ENCODE data around the gene UBE2H.
A peak's percentile ranks its signal among the peaks of the same experiment; 100 is the strongest.
"Not testable (repeated sequence)": the region's sequence is repeated elsewhere in the genome, so short reads cannot be mapped to it uniquely, and the experiment has no call there.

The UBE2H gene

GRCh38 chr7:129828989-129829736 is 123.6 kb downstream of the UBE2H start:
- peak overlapping the region; percentile 79 for H3K9ac ChIP-seq (ENCODE audit: low read length)
- no peaks in the 10 kb centered on the region for H3K9me3 ChIP-seq (ENCODE audit: control insufficient read depth, low read length)
- H3K18ac ChIP-seq (ENCODE audit: low read depth in 1 of 2, low read length in 2 of 2) = no peak overlapping the region
- H3K23ac ChIP-seq (ENCODE audit: low read length in 2 of 2) = no peak overlapping the region
- H2BK12ac ChIP-seq (ENCODE audit: low read length in 2 of 2) = no peak overlapping the region
- no peak overlapping the region for H2BK15ac ChIP-seq (ENCODE audit: low read depth, poor library complexity, severe bottlenecking)
- H3K4me1 ChIP-seq (ENCODE audit: control insufficient read depth, insufficient read depth, low read depth, low read length) = peaks cover 44% of the 10 kb centered on the region
- no peak overlapping the region for H4K91ac ChIP-seq (ENCODE audit: low read length)
- 89% methylated on average over 12 of the region's 12 CpGs for WGBS
- no peak overlapping the region for H2BK5ac ChIP-seq (ENCODE audit: low read depth, low read length, poor library complexity, severe bottlenecking)
- peak overlapping the region in 1 of 2 experiments; percentile 52 for H3K4me3 ChIP-seq (ENCODE audit: insufficient read depth in 1 of 2, low read depth in 1 of 2, low read length in 2 of 2)
- no peak overlapping the region for H2BK120ac ChIP-seq (ENCODE audit: low read depth, low read length)
- no peak overlapping the region for H3K14ac ChIP-seq (ENCODE audit: low read length in 2 of 2)
- no peak overlapping the region for H4K8ac ChIP-seq (ENCODE audit: low read length)
- DNase-seq = peak; percentile 16
- peak overlapping the region; percentile 4 for H2AK5ac ChIP-seq (ENCODE audit: low read length, severe bottlenecking)
- H3K27me3 ChIP-seq (ENCODE audit: control insufficient read depth in 1 of 2, insufficient read depth in 1 of 2, low read length in 2 of 2) = no peaks in the 10 kb centered on the region
- H3K27ac ChIP-seq (ENCODE audit: low read length, poor library complexity, severe bottlenecking) = peak overlapping the region; percentile 100
- no peak overlapping the region for H3K4ac ChIP-seq (ENCODE audit: low read depth in 1 of 2, low read length in 2 of 2)
- no peak overlapping the region for H2AFZ ChIP-seq (ENCODE audit: low read depth, low read length)
- H3K36me3 ChIP-seq (ENCODE audit: control insufficient read depth in 1 of 2, insufficient read depth in 2 of 2, low read depth in 1 of 2, low read length in 2 of 2) = peaks cover 24 to 39% of the 10 kb centered on the region in 2 experiments
- peaks cover 9% of the 10 kb centered on the region for H3K79me1 ChIP-seq (replicated peaks; ENCODE audit: low read length, poor library complexity, severe bottlenecking)
- H3K4me2 ChIP-seq (ENCODE audit: low read length, poor library complexity, severe bottlenecking) = no peak overlapping the region

GRCh38 chr7:129828078-129828762 is 124.5 kb downstream of the UBE2H start:
- no peak overlapping the region for H3K27ac ChIP-seq (ENCODE audit: low read length, poor library complexity, severe bottlenecking)
- WGBS = 93% methylated on average over 18 of the region's 18 CpGs
- H3K23ac ChIP-seq (ENCODE audit: low read length in 2 of 2) = no peak overlapping the region
- H4K8ac ChIP-seq (ENCODE audit: low read length) = no peak overlapping the region
- no peak overlapping the region for H2BK5ac ChIP-seq (ENCODE audit: low read depth, low read length, poor library complexity, severe bottlenecking)
- H2BK120ac ChIP-seq (ENCODE audit: low read depth, low read length) = no peak overlapping the region
- H3K14ac ChIP-seq (ENCODE audit: low read length in 2 of 2) = no peak overlapping the region
- H2AK5ac ChIP-seq (ENCODE audit: low read length, severe bottlenecking) = no peak overlapping the region
- H3K9ac ChIP-seq (ENCODE audit: low read length) = no peak overlapping the region
- peaks cover 15 to 36% of the 10 kb centered on the region in 2 experiments for H3K36me3 ChIP-seq (ENCODE audit: control insufficient read depth in 1 of 2, insufficient read depth in 2 of 2, low read depth in 1 of 2, low read length in 2 of 2)
- H2BK12ac ChIP-seq (ENCODE audit: low read length in 2 of 2) = no peak overlapping the region
- no peak overlapping the region for H3K4me3 ChIP-seq (ENCODE audit: insufficient read depth in 1 of 2, low read depth in 1 of 2, low read length in 2 of 2)
- peaks cover 7% of the 10 kb centered on the region for H3K79me1 ChIP-seq (replicated peaks; ENCODE audit: low read length, poor library complexity, severe bottlenecking)
- H4K91ac ChIP-seq (ENCODE audit: low read length) = no peak overlapping the region
- no peaks in the 10 kb centered on the region for H3K9me3 ChIP-seq (ENCODE audit: control insufficient read depth, low read length)
- no peak overlapping the region for H3K4ac ChIP-seq (ENCODE audit: low read depth in 1 of 2, low read length in 2 of 2)
- peaks cover 42% of the 10 kb centered on the region for H3K4me1 ChIP-seq (ENCODE audit: control insufficient read depth, insufficient read depth, low read depth, low read length)
- H2AFZ ChIP-seq (ENCODE audit: low read depth, low read length) = no peak overlapping the region
- H3K27me3 ChIP-seq (ENCODE audit: control insufficient read depth in 1 of 2, insufficient read depth in 1 of 2, low read length in 2 of 2) = no peaks in the 10 kb centered on the region
- DNase-seq = no peak
- H3K4me2 ChIP-seq (ENCODE audit: low read length, poor library complexity, severe bottlenecking) = no peak overlapping the region
- H2BK15ac ChIP-seq (ENCODE audit: low read depth, poor library complexity, severe bottlenecking) = no peak overlapping the region
- no peak overlapping the region for H3K18ac ChIP-seq (ENCODE audit: low read depth in 1 of 2, low read length in 2 of 2)

GRCh38 chr7:129827467-129827990 is 125.2 kb downstream of the UBE2H start:
- Histone ChIP-seq H3K18ac (ENCODE audit: low read depth in 1 of 2, low read length in 2 of 2) (no peak overlapping the region), H3K4ac (ENCODE audit: low read depth in 1 of 2, low read length in 2 of 2) (no peak overlapping the region), H3K79me1 (replicated peaks; ENCODE audit: low read length, poor library complexity, severe bottlenecking) (peaks cover 7% of the 10 kb centered on the region), H3K36me3 (ENCODE audit: control insufficient read depth in 1 of 2, insufficient read depth in 2 of 2, low read depth in 1 of 2, low read length in 2 of 2) (peaks cover 10 to 39% of the 10 kb centered on the region in 2 experiments), H3K4me1 (ENCODE audit: control insufficient read depth, insufficient read depth, low read depth, low read length) (peaks cover 42% of the 10 kb centered on the region), H4K8ac (ENCODE audit: low read length) (no peak overlapping the region), H4K91ac (ENCODE audit: low read length) (peak overlapping the region; percentile 1), H3K27me3 (ENCODE audit: control insufficient read depth in 1 of 2, insufficient read depth in 1 of 2, low read length in 2 of 2) (no peaks in the 10 kb centered on the region), H2BK5ac (ENCODE audit: low read depth, low read length, poor library complexity, severe bottlenecking) (no peak overlapping the region), H3K14ac (ENCODE audit: low read length in 2 of 2) (no peak overlapping the region), H3K23ac (ENCODE audit: low read length in 2 of 2) (no peak overlapping the region), H3K27ac (ENCODE audit: low read length, poor library complexity, severe bottlenecking) (no peak overlapping the region), H2BK15ac (ENCODE audit: low read depth, poor library complexity, severe bottlenecking) (no peak overlapping the region), H3K9me3 (ENCODE audit: control insufficient read depth, low read length) (no peaks in the 10 kb centered on the region), H3K9ac (ENCODE audit: low read length) (no peak overlapping the region), H3K4me2 (ENCODE audit: low read length, poor library complexity, severe bottlenecking) (no peak overlapping the region), H2BK120ac (ENCODE audit: low read depth, low read length) (no peak overlapping the region), H2AK5ac (ENCODE audit: low read length, severe bottlenecking) (peak overlapping the region; percentile 14), H3K4me3 (ENCODE audit: insufficient read depth in 1 of 2, low read depth in 1 of 2, low read length in 2 of 2) (no peak overlapping the region), H2BK12ac (ENCODE audit: low read length in 2 of 2) (no peak overlapping the region), H2AFZ (ENCODE audit: low read depth, low read length) (no peak overlapping the region)
- 95% methylated on average over 9 of the region's 9 CpGs for WGBS
- DNase-seq = no peak

GRCh38 chr7:129826895-129827294 is 125.9 kb downstream of the UBE2H start:
- Histone ChIP-seq H3K4me1 (ENCODE audit: control insufficient read depth, insufficient read depth, low read depth, low read length) (peaks cover 36% of the 10 kb centered on the region), H3K36me3 (ENCODE audit: control insufficient read depth in 1 of 2, insufficient read depth in 2 of 2, low read depth in 1 of 2, low read length in 2 of 2) (peaks cover 4 to 37% of the 10 kb centered on the region in 2 experiments)
- not testable (repeated sequence) for H2BK5ac ChIP-seq (ENCODE audit: low read depth, low read length, poor library complexity, severe bottlenecking); H3K79me1 ChIP-seq (replicated peaks; ENCODE audit: low read length, poor library complexity, severe bottlenecking); H3K27me3 ChIP-seq (ENCODE audit: control insufficient read depth in 1 of 2, insufficient read depth in 1 of 2, low read length in 2 of 2); H3K9ac ChIP-seq (ENCODE audit: low read length); DNase-seq; H3K4ac ChIP-seq (ENCODE audit: low read depth in 1 of 2, low read length in 2 of 2); H2BK12ac ChIP-seq (ENCODE audit: low read length in 2 of 2); H4K8ac ChIP-seq (ENCODE audit: low read length); H3K18ac ChIP-seq (ENCODE audit: low read depth in 1 of 2, low read length in 2 of 2); H3K27ac ChIP-seq (ENCODE audit: low read length, poor library complexity, severe bottlenecking); H2AFZ ChIP-seq (ENCODE audit: low read depth, low read length); H3K23ac ChIP-seq (ENCODE audit: low read length in 2 of 2); H2BK120ac ChIP-seq (ENCODE audit: low read depth, low read length); H2AK5ac ChIP-seq (ENCODE audit: low read length, severe bottlenecking); H3K4me3 ChIP-seq (ENCODE audit: insufficient read depth in 1 of 2, low read depth in 1 of 2, low read length in 2 of 2); H2BK15ac ChIP-seq (ENCODE audit: low read depth, poor library complexity, severe bottlenecking); H4K91ac ChIP-seq (ENCODE audit: low read length); H3K4me2 ChIP-seq (ENCODE audit: low read length, poor library complexity, severe bottlenecking); H3K9me3 ChIP-seq (ENCODE audit: control insufficient read depth, low read length); H3K14ac ChIP-seq (ENCODE audit: low read length in 2 of 2)
- 91% methylated on average over 7 of the region's 10 CpGs for WGBS

Data from mesenchymal stem cell (in vitro differentiated cells and primary cell).